K562 (cell line): Measurements from ENCODE around the gene BSPRY. TPM values are rescaled to one million over a fixed set of nuclear protein-coding genes. Genes with fewer than 3 reads are reported as not detected.
A peak's percentile ranks its signal among the peaks of the same experiment; 100 is the strongest.

Source experiments
- ARHGAP35 ChIP-seq: fragments of 450-650 bp; IDR thresholded peaks from 2 replicates; pipeline ENCODE4 v1.6.1; 2018; ENCODE audit not compliant: partially characterized antibody
- ARID2 ChIP-seq: fragments of 450-650 bp; IDR thresholded peaks from 2 replicates; pipeline ENCODE4 v1.6.1; 2017; ENCODE audit warnings: antibody characterized with exemption, mild to moderate bottlenecking
- CTBP1 ChIP-seq: fragments of 450-650 bp; IDR thresholded peaks from 2 replicates; pipeline ENCODE4 v1.6.1; 2016; ENCODE audit warnings: borderline replicate concordance
- FOXA1 ChIP-seq: fragments of 450-650 bp; IDR thresholded peaks from 2 replicates; pipeline ENCODE4 v1.6.1; 2016; ENCODE audit warnings: mild to moderate bottlenecking, borderline replicate concordance
- LARP7 ChIP-seq: fragments of 450-650 bp; IDR thresholded peaks from 2 replicates; pipeline ENCODE4 v1.6.1; 2016
- MEIS2 ChIP-seq: fragments of 450-650 bp; IDR thresholded peaks from 2 replicates; pipeline ENCODE4 v1.6.1; 2014; ENCODE audit warnings: mild to moderate bottlenecking; ENCODE audit not compliant: partially characterized antibody
- NFE2 ChIP-seq: IDR thresholded peaks from 2 replicates; pipeline ENCODE4 v1.6.1; 2014; ENCODE audit warnings: antibody characterized with exemption, low read depth
- PRMT5 ChIP-seq: sonication (generic); formaldehyde crosslinking; IDR thresholded peaks from 2 replicates; pipeline ENCODE4 v1.5.0; 2020; ENCODE audit warnings: missing genetic modification reagents
- RCOR1 ChIP-seq, 2 experiments: IDR thresholded peaks; 2 replicates each; pipeline ENCODE4 v1.6.1; 2012; ENCODE audit warnings: low read depth in 2 of 2, low read length in 2 of 2, borderline replicate concordance in 1 of 2, improper control_type of control experiment in 1 of 2
- SAP30 ChIP-seq: fragments of 200-600 bp; sonication (generic); IDR thresholded peaks from 2 replicates; pipeline ENCODE4 v1.6.1; 2012; ENCODE audit warnings: borderline replicate concordance, low read depth, mild to moderate bottlenecking, moderate library complexity, low read length, control low read depth, inconsistent platforms; ENCODE audit not compliant: insufficient read depth, poor library complexity, severe bottlenecking
- TGIF2 ChIP-seq: sonication (generic); formaldehyde crosslinking; IDR thresholded peaks from 2 replicates; pipeline ENCODE4 v1.8.1; 2022; ENCODE audit warnings: mild to moderate bottlenecking, missing genetic modification reagents, moderate library complexity
- ZNF232 ChIP-seq: sonication (generic); formaldehyde crosslinking; IDR thresholded peaks from 2 replicates; pipeline ENCODE4 v1.8.0; 2022; ENCODE audit warnings: mild to moderate bottlenecking, missing genetic modification reagents
- ZNF324 ChIP-seq: fragments of 250-450 bp; sonication (Bioruptor Pico); IDR thresholded peaks from 2 replicates; pipeline ENCODE4 v1.4.0; 2020; ENCODE audit warnings: mild to moderate bottlenecking
- polyA plus RNA-seq, 8 experiments: library from polyadenylated mRNA; depleted of rRNA in 4 of 8; stranded (reverse) in 5 of 8; unstranded in 3 of 8; fragments of >200 nt; fragmentation: Nextera tagmentation in 2 of 8; fragmentation: Illumina TruSeq in 1 of 8; extraction: Ambion mirVana in 2 of 8; extraction: Trizol in 1 of 8; gene quantifications; 2 replicates each; pipeline versions ENCODE4 v1.2.1 to v1.2.3, GENCODE V29; 2011 to 2014; ENCODE audit warnings: inconsistent platforms in 1 of 8, missing spikeins in 1 of 8
- total RNA-seq, 7 experiments: library from RNA; depleted of rRNA in 6 of 7; stranded (reverse); fragments of >200 nt in 6 of 7; fragmentation: Illumina TruSeq in 2 of 7; extraction: Trizol in 2 of 7; gene quantifications; 2 replicates each; pipeline versions ENCODE4 v1.2.1 to v1.2.3, GENCODE V29; 2011 to 2021; ENCODE audit warnings: low replicate concordance in 1 of 7
- TF ChIP-seq, protein P1 (sequence below), 2 experiments: IDR thresholded peaks; 2 replicates each; pipeline ENCODE4 v1.6.1; 2012; ENCODE audit warnings: improper control_type of control experiment in 2 of 2, low read depth in 2 of 2, low read length in 2 of 2, borderline replicate concordance in 1 of 2
- TF ChIP-seq, protein P2 (sequence below), 2 experiments: IDR thresholded peaks; 2 replicates each; pipeline ENCODE4 v1.6.1; 2011; ENCODE audit warnings: borderline replicate concordance in 1 of 2, control low read depth in 1 of 2, low read depth in 1 of 2, low read length in 1 of 2, mild to moderate bottlenecking in 1 of 2, mixed read lengths in 1 of 2, moderate library complexity in 1 of 2; ENCODE audit not compliant: insufficient read depth in 1 of 2, insufficient read length in 1 of 2, poor library complexity in 1 of 2, severe bottlenecking in 1 of 2; ENCODE audit errors: extremely low read depth in 1 of 2
- TF ChIP-seq, protein P3 (sequence below), 2 experiments: fragments of 450-650 bp; conservative IDR thresholded peaks; 2 replicates each; pipeline ENCODE4 v1.6.1; 2017; ENCODE audit warnings: mild to moderate bottlenecking in 2 of 2, moderate library complexity in 2 of 2
- TF ChIP-seq, protein P4 (sequence below), 2 experiments: fragments of 450-650 bp; IDR thresholded peaks; 2 replicates each; pipeline ENCODE4 v1.6.1; 2018; ENCODE audit warnings: mild to moderate bottlenecking in 2 of 2, low read depth in 1 of 2; ENCODE audit not compliant: partially characterized antibody in 2 of 2

Gene BSPRY
- total and polyA plus RNA-seq, 9 of the 15 experiments (the other 6 are each of a cell fraction or from before 2014, with no cell fraction given): 0.07 to 0.67 (median 0.18) TPM

DNA sequence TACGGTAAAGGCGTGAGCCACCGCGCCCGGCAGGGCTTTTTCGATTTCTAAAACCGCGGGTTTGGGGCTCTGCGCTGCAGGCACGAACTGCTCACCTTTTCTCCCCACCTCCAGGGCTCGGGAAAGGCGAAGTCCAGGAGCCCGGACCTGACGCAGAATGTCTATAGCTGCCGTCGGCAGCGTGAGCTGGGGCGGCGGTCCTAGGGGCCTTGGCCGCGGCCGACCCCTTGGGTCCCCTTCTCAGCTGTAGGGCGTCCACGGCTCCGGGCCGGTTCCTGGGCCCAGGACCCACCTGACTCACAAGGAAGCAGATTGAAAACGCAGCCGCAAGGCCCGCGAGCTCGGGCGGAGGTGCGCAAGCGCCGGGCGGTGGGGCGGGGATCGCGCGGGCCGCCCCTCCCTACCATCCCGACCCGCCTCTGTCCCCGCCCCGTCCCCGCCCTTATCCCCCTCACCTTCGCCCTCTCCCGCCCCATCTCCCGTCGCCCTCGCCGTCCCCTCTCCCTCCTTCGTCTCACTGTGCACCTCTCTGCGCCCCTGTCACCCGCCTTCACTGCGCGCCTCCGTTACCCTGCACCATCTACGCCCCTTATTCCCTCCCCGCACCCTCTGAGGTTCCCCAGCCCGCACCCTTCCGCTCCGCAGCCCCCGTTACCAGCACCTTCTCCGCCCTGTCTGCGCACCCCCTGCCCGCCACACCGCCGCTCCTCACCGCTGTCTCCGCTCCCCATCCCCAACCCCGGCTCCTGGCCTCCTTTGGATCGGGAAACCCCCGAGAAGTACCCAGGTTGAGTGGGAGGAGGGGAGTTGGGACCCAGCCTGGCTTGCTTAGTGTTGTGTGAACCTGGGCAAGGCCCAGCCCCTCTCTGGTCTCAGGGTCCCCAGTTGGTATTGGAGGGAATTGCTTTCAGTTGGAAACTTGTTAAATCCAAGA is 27.6 kb downstream of the BSPRY start, which contains the start of gene HDHD3 (continued):
- TF ChIP-seq FOXA1: no peak
- TF ChIP-seq TGIF2 (CRISPR knock-in tag): no peak
- TF ChIP-seq RCOR1 (IDR thresholded peaks at IDR 0.05; ENCODE audit: borderline replicate concordance in 1 of 2, low read depth in 2 of 2, low read length in 2 of 2): no peak
- TF ChIP-seq CTBP1: no peak
- TF ChIP-seq PRMT5 (CRISPR knock-in tag): no peak
- TF ChIP-seq ZNF324 (CRISPR knock-in tag): no peak
- no peak for TF ChIP-seq SAP30
- TF ChIP-seq, protein P1, sequence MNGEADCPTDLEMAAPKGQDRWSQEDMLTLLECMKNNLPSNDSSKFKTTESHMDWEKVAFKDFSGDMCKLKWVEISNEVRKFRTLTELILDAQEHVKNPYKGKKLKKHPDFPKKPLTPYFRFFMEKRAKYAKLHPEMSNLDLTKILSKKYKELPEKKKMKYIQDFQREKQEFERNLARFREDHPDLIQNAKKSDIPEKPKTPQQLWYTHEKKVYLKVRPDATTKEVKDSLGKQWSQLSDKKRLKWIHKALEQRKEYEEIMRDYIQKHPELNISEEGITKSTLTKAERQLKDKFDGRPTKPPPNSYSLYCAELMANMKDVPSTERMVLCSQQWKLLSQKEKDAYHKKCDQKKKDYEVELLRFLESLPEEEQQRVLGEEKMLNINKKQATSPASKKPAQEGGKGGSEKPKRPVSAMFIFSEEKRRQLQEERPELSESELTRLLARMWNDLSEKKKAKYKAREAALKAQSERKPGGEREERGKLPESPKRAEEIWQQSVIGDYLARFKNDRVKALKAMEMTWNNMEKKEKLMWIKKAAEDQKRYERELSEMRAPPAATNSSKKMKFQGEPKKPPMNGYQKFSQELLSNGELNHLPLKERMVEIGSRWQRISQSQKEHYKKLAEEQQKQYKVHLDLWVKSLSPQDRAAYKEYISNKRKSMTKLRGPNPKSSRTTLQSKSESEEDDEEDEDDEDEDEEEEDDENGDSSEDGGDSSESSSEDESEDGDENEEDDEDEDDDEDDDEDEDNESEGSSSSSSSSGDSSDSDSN (IDR thresholded peaks at IDR 0.05; ENCODE audit: borderline replicate concordance in 1 of 2, low read depth in 2 of 2, low read length in 2 of 2): no peak
- TF ChIP-seq, protein P2, sequence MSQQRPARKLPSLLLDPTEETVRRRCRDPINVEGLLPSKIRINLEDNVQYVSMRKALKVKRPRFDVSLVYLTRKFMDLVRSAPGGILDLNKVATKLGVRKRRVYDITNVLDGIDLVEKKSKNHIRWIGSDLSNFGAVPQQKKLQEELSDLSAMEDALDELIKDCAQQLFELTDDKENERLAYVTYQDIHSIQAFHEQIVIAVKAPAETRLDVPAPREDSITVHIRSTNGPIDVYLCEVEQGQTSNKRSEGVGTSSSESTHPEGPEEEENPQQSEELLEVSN (IDR thresholded peaks at IDR 0.05; ENCODE audit: borderline replicate concordance in 1 of 2, extremely low read depth in 1 of 2, insufficient read depth in 1 of 2, insufficient read length in 1 of 2, low read depth in 1 of 2, low read length in 1 of 2, poor library complexity in 1 of 2, severe bottlenecking in 1 of 2): peak in 1 of 2 experiments; percentile 20
- TF ChIP-seq NFE2: no peak
- TF ChIP-seq ARID2: no peak
- no peak for TF ChIP-seq ZNF232 (CRISPR knock-in tag)
- TF ChIP-seq, protein P3, sequence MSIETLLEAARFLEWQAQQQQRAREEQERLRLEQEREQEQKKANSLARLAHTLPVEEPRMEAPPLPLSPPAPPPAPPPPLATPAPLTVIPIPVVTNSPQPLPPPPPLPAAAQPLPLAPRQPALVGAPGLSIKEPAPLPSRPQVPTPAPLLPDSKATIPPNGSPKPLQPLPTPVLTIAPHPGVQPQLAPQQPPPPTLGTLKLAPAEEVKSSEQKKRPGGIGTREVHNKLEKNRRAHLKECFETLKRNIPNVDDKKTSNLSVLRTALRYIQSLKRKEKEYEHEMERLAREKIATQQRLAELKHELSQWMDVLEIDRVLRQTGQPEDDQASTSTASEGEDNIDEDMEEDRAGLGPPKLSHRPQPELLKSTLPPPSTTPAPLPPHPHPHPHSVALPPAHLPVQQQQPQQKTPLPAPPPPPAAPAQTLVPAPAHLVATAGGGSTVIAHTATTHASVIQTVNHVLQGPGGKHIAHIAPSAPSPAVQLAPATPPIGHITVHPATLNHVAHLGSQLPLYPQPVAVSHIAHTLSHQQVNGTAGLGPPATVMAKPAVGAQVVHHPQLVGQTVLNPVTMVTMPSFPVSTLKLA (conservative IDR thresholded peaks at IDR 0.05): no peak
- TF ChIP-seq ARHGAP35: peak; percentile 52
- TF ChIP-seq MEIS2: no peak
- TF ChIP-seq LARP7: 0 out of 2 replicates have a peak, but pooled peaks have one; percentile 37
- TF ChIP-seq, protein P4, sequence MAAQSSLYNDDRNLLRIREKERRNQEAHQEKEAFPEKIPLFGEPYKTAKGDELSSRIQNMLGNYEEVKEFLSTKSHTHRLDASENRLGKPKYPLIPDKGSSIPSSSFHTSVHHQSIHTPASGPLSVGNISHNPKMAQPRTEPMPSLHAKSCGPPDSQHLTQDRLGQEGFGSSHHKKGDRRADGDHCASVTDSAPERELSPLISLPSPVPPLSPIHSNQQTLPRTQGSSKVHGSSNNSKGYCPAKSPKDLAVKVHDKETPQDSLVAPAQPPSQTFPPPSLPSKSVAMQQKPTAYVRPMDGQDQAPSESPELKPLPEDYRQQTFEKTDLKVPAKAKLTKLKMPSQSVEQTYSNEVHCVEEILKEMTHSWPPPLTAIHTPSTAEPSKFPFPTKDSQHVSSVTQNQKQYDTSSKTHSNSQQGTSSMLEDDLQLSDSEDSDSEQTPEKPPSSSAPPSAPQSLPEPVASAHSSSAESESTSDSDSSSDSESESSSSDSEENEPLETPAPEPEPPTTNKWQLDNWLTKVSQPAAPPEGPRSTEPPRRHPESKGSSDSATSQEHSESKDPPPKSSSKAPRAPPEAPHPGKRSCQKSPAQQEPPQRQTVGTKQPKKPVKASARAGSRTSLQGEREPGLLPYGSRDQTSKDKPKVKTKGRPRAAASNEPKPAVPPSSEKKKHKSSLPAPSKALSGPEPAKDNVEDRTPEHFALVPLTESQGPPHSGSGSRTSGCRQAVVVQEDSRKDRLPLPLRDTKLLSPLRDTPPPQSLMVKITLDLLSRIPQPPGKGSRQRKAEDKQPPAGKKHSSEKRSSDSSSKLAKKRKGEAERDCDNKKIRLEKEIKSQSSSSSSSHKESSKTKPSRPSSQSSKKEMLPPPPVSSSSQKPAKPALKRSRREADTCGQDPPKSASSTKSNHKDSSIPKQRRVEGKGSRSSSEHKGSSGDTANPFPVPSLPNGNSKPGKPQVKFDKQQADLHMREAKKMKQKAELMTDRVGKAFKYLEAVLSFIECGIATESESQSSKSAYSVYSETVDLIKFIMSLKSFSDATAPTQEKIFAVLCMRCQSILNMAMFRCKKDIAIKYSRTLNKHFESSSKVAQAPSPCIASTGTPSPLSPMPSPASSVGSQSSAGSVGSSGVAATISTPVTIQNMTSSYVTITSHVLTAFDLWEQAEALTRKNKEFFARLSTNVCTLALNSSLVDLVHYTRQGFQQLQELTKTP (IDR thresholded peaks at IDR 0.05; ENCODE audit: low read depth in 1 of 2, partially characterized antibody in 2 of 2): no peak
